ENCODE measurements around the gene ERI3. TPM values are rescaled to one million over a fixed set of nuclear protein-coding genes. Genes with fewer than 3 reads are reported as not detected.

The ERI3 gene
- total RNA-seq, 1 experiment from 2014 or later: 74.2 TPM

DNA sequence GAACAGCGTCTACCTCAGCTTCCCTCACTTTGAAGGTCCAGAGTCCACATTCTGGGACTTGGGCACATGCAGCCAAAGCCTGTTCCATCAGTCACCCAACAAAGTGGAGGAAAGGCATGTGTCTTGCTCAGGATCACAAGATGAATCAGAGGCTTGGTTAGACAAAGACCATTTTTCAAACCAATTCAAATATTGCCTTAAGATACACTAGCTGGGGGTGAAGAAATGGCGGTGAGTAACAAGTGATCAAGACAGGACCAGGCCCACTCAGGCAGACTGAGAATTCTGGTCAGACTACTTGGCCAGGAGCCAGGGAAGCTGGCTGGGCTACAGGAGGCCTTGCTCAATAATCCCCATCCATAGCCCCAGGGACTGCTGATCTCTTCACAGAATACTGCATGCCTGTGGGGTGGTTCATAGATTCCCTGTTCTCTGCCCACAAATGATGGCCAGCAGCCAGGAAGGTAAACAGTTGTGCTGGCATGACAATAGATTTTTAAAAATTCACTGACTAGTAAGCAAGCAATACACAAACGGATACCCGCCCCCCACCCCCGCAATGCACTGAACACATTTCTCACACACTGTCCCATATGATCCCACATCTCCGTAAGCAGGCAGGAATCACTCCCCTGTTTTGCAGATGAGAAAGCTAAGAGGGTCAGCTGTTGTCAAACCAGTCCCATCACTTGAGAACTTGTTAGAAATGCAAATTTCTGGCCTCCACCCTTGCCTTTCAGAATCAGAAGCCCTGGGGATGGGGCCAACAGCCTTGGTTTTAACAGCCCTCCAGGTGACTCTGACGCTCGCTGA lies 27.2 kb downstream of the ERI3 start (continued):
- TF ChIP-seq ZBTB33 (IDR thresholded peaks at IDR 0.05; ENCODE audit: extremely low read depth, insufficient replicate concordance, low read length) (peak; percentile 50), SRF (IDR thresholded peaks at IDR 0.05; ENCODE audit: low read depth) (no peak; the same call in 1 of the 2 replicates), EZH2 (IDR thresholded peaks at IDR 0.05) (no peak), POLR2AphosphoS5 (IDR thresholded peaks at IDR 0.05; ENCODE audit: low read depth, low read length) (peak; percentile 84), CBX3 (IDR thresholded peaks at IDR 0.05; ENCODE audit: low read depth) (peak; percentile 83; the same call in 1 of the 2 replicates)

DNA sequence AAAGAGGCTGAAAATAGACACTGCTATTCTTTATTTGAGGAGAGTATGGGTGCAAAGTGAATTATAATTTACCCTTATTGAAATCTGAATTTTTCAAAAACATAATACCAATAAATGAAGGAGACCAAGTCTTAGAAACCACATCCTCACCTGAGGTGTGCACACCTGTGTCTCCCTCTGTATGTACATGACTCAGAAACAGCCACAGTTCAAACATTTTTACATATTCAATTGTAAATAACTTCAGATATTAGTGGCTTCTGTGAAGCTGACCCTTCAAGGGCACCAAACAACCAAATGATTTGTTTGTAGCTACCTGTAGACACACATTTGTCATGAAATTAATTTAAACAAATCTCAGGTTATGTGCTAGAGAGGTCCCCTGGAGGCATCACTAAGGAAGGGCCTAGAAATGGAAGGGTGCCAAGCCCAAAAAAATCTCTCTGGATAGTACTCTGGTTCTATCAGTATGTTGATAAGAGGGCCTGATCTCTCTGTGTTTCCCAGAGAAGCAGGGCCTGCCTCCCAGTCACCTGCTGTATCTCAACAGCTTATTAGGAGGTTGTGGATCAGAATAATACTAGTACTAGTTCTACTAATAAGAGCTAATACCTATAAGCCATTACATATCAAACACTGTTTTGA lies 28.1 kb downstream of the ERI3 start:
- H3K27me3 ChIP-seq (ENCODE audit: insufficient read depth, low read length): no peaks in the 10 kb centered on the region
- peak overlapping the region; percentile 65 for H3K4me2 ChIP-seq (ENCODE audit: low read length)
- no peaks in the 10 kb centered on the region for H3K9me3 ChIP-seq (ENCODE audit: control insufficient read depth in 1 of 2, insufficient read depth in 1 of 2, low read depth in 1 of 2, low read length in 2 of 2)
- ATAC-seq (no peak), DNase-seq (ENCODE audit: low read depth, low spot score) (no peak)
- POLR2A ChIA-PET: no interaction called here
- H3K9me2 ChIP-seq (ENCODE audit: insufficient read depth): no peaks in the 10 kb centered on the region
- RAD21 ChIA-PET (ENCODE audit: low non-redundant PET in 1 of 2, low total read pairs in 2 of 2, uncharacterized antibody in 2 of 2, unreplicated experiment in 2 of 2): interaction anchor here in 1 of 2 experiments (0.8 kb wide), 1 partner anchor 268 kb away, joined by 3 read pairs; no protein-coding TSS in a partner anchor
- no peaks in the 10 kb centered on the region for H3K36me3 ChIP-seq (ENCODE audit: control insufficient read depth in 1 of 2, insufficient read depth in 2 of 2, low read length in 2 of 2)
- no peak overlapping the region for H2AFZ ChIP-seq (ENCODE audit: low read depth, low read length, poor library complexity, severe bottlenecking)
- H3K4me3 ChIP-seq (replicated peaks in 1 of 2; ENCODE audit: low read depth in 1 of 2, low read length in 2 of 2): peak overlapping the region in 1 of 2 experiments; percentile 23; a peak in 1 of 4 replicates
- intact Hi-C loops (cut with micrococcal nuclease): no loop called here
- peak overlapping the region; percentile 17 for H3K27ac ChIP-seq (ENCODE audit: low read depth, low read length)
- peaks cover 19% of the 10 kb centered on the region for H3K79me2 ChIP-seq (ENCODE audit: insufficient read depth, low read length)
- TF ChIP-seq ATF3 (IDR thresholded peaks at IDR 0.05) (no peak), CBX3 (IDR thresholded peaks at IDR 0.05; ENCODE audit: low read depth) (0 out of 2 replicates have a peak, but pooled peaks have one; percentile 1), ZFX (IDR thresholded peaks at IDR 0.05) (no peak)
- H3K4me1 ChIP-seq (ENCODE audit: control insufficient read depth in 1 of 2, insufficient read depth in 2 of 2, low read length in 2 of 2): peaks cover 28 to 31% of the 10 kb centered on the region in 2 experiments
- no peaks in the 10 kb centered on the region; the same call in 1 of the 2 replicates for H4K20me1 ChIP-seq (ENCODE audit: insufficient read depth)
- CTCF ChIA-PET: no interaction called here
- H3K9ac ChIP-seq (ENCODE audit: low read length): no peak overlapping the region
- BruUV-seq (replicated peaks): no TSS peak

All from HCT116 (cell line).